ENCODE measurements around the gene NR1D1. TPM values are rescaled to one million over a fixed set of nuclear protein-coding genes. Genes with fewer than 3 reads are reported as not detected.
A peak's percentile ranks its signal among the peaks of the same experiment; 100 is the strongest.

NR1D1 gene
- total and polyA plus RNA-seq, 2 of the 13 experiments (the other 11 are each of a cell fraction or from before 2014, with no cell fraction given) = 2.1 to 2.7 TPM

DNA sequence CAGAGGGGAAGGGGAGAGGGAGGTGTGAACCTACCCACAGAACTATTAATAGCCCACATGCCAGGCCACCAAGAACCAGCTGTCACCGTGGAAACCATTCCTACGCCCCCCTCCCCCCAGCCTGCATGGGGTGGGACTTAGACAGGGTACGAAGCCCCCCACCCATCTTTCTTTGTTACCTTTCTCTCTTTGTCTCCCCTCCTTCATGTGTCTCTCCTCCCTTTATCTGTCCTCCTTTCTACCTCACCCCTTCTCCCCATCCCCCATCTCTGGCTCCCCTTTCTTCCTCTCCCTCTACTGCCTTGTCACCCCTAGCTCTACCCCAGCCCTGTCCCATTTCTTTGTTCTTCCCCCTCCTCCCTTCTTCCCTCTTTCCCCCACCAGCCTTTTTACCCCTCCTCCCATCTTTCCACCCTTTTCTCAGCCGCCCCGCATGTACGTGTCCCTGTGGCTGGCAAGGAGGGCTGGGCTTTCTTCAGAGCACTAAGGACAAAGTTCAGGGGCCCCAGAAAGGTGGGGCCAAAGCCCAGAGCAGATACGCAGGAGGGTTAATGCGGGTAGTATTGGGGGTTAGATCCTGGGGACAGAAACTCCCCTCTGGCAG, 29.6 kb downstream of the NR1D1 start (continued):
- TF ChIP-seq NCOA1 (CRISPR knock-in tag; IDR thresholded peaks at IDR 0.05) (0 out of 2 replicates have a peak, but pooled peaks have one; percentile 14), ZNF569 (CRISPR knock-in tag; IDR thresholded peaks at IDR 0.05; ENCODE audit: borderline replicate concordance) (no peak), GATAD2A (CRISPR knock-in tag; IDR thresholded peaks at IDR 0.05) (0 out of 2 replicates have a peak, but pooled peaks have one; percentile 31), ZNF205 (CRISPR knock-in tag; IDR thresholded peaks at IDR 0.05) (no peak), HNRNPLL (IDR thresholded peaks at IDR 0.05; ENCODE audit: low read depth, low read length, poor library complexity, severe bottlenecking) (no peak), ZNF780A (CRISPR knock-in tag; IDR thresholded peaks at IDR 0.05) (no peak), KDM6A (CRISPR knock-in tag; IDR thresholded peaks at IDR 0.05; ENCODE audit: low read depth) (no peak), ZNF775 (CRISPR knock-in tag; IDR thresholded peaks at IDR 0.05; ENCODE audit: borderline replicate concordance) (no peak), ZNF839 (CRISPR knock-in tag; IDR thresholded peaks at IDR 0.05; ENCODE audit: borderline replicate concordance) (no peak), ZNF282 (IDR thresholded peaks at IDR 0.05; ENCODE audit: partially characterized antibody) (no peak), SIX1 (CRISPR knock-in tag; IDR thresholded peaks at IDR 0.05; ENCODE audit: borderline replicate concordance) (no peak), ZBTB7B (CRISPR knock-in tag; IDR thresholded peaks at IDR 0.05) (0 out of 2 replicates have a peak, but pooled peaks have one; percentile 17)
- TF ChIP-seq, protein P1, sequence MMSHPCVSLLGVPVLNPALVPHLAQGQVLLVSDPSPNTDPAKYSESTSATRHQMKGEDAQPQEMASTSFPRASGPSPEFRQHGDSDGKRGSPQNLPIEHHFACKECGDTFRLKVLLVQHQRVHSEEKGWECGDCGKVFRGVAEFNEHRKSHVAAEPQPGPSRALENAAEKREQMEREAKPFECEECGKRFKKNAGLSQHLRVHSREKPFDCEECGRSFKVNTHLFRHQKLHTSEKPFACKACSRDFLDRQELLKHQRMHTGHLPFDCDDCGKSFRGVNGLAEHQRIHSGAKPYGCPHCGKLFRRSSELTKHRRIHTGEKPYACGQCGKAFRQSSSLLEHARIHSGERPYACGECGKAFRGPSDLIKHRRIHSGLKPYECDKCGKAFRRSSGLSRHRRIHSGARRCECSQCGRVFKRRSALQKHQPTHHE (CRISPR knock-in tag; IDR thresholded peaks at IDR 0.05; ENCODE audit: borderline replicate concordance) = no peak
- TF ChIP-seq, protein P2, sequence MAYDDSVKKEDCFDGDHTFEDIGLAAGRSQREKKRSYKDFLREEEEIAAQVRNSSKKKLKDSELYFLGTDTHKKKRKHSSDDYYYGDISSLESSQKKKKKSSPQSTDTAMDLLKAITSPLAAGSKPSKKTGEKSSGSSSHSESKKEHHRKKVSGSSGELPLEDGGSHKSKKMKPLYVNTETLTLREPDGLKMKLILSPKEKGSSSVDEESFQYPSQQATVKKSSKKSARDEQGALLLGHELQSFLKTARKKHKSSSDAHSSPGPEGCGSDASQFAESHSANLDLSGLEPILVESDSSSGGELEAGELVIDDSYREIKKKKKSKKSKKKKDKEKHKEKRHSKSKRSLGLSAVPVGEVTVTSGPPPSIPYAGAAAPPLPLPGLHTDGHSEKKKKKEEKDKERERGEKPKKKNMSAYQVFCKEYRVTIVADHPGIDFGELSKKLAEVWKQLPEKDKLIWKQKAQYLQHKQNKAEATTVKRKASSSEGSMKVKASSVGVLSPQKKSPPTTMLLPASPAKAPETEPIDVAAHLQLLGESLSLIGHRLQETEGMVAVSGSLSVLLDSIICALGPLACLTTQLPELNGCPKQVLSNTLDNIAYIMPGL (CRISPR knock-in tag; IDR thresholded peaks at IDR 0.05; ENCODE audit: borderline replicate concordance in 1 of 2, low read depth in 1 of 2) = no peak
- TF ChIP-seq, protein P3, sequence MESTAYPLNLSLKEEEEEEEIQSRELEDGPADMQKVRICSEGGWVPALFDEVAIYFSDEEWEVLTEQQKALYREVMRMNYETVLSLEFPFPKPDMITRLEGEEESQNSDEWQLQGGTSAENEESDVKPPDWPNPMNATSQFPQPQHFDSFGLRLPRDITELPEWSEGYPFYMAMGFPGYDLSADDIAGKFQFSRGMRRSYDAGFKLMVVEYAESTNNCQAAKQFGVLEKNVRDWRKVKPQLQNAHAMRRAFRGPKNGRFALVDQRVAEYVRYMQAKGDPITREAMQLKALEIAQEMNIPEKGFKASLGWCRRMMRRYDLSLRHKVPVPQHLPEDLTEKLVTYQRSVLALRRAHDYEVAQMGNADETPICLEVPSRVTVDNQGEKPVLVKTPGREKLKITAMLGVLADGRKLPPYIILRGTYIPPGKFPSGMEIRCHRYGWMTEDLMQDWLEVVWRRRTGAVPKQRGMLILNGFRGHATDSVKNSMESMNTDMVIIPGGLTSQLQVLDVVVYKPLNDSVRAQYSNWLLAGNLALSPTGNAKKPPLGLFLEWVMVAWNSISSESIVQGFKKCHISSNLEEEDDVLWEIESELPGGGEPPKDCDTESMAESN (CRISPR knock-in tag; conservative IDR thresholded peaks at IDR 0.05) = 0 out of 2 replicates have a peak, but pooled peaks have one; percentile 24
- TF ChIP-seq, protein P4, sequence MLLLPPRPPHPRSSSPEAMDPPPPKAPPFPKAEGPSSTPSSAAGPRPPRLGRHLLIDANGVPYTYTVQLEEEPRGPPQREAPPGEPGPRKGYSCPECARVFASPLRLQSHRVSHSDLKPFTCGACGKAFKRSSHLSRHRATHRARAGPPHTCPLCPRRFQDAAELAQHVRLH (CRISPR knock-in tag; IDR thresholded peaks at IDR 0.05; ENCODE audit: borderline replicate concordance, low read depth) = no peak
